CD14-positive monocyte (primary cell): ENCODE data around the gene CNOT6L. TPM values are rescaled to one million over a fixed set of nuclear protein-coding genes. Genes with fewer than 3 reads are reported as not detected.
A peak's percentile ranks its signal among the peaks of the same experiment; 100 is the strongest.

Experiments
- DNase-seq, 3 donors: peaks; one replicate each; pipeline ENCODE4 v3.0.0-alpha.2; 2011 to 2022
- H2AFZ ChIP-seq: 2 replicates; pipeline ENCODE4 v1.6.0; 2012; ENCODE audit warnings: mild to moderate bottlenecking, low read depth, low read length, inconsistent platforms; ENCODE audit not compliant: insufficient read depth, poor library complexity, severe bottlenecking
- H3K27ac ChIP-seq, 2 donors: 1 replicate in 1 of 2; 2 replicates in 1 of 2; pipeline ENCODE4 v1.5.1; 2012 to 2013; ENCODE audit warnings: low read length in 2 of 2, control low read depth in 1 of 2, inconsistent platforms in 1 of 2, low read depth in 1 of 2, mild to moderate bottlenecking in 1 of 2
- H3K27me3 ChIP-seq, 2 donors: one replicate each; pipeline versions ENCODE4 v1.6.0 to v1.6.1; 2011 to 2013; ENCODE audit warnings: low read length in 2 of 2; ENCODE audit not compliant: control insufficient read depth in 2 of 2, insufficient read depth in 2 of 2
- H3K36me3 ChIP-seq, 2 donors: replicated peaks in 1 of 2; 1 replicate in 1 of 2; 2 replicates in 1 of 2; pipeline versions ENCODE4 v1.5.1 to v1.6.1; 2012 to 2013; ENCODE audit warnings: low read length in 2 of 2, control low read depth in 1 of 2, inconsistent platforms in 1 of 2, mild to moderate bottlenecking in 1 of 2; ENCODE audit not compliant: insufficient read depth in 2 of 2, control insufficient read depth in 1 of 2
- H3K4me1 ChIP-seq, 2 donors: 1 replicate in 1 of 2; 2 replicates in 1 of 2; pipeline versions ENCODE4 v1.5.1 to v1.6.1; 2012 to 2013; ENCODE audit warnings: low read length in 2 of 2, control low read depth in 1 of 2, inconsistent platforms in 1 of 2, mild to moderate bottlenecking in 1 of 2, moderate library complexity in 1 of 2; ENCODE audit not compliant: insufficient read depth in 2 of 2, control insufficient read depth in 1 of 2
- H3K4me2 ChIP-seq: replicated peaks from 2 replicates; pipeline ENCODE3; 2012; ENCODE audit warnings: low read length, moderate library complexity, mild to moderate bottlenecking; ENCODE audit not compliant: poor library complexity, severe bottlenecking; ENCODE audit errors: extremely low read depth
- H3K4me3 ChIP-seq, 3 experiments: fragments of 200-600 bp in 1 of 3; sonication (generic) in 1 of 3; replicated peaks in 1 of 3; 1 replicate in 2 of 3; 2 replicates in 1 of 3; pipeline ENCODE4 v1.5.1; 2011 to 2013; ENCODE audit warnings: low read length in 3 of 3, mild to moderate bottlenecking in 3 of 3, control low read depth in 2 of 3, low read depth in 2 of 3, inconsistent platforms in 1 of 3, moderate library complexity in 1 of 3
- H3K79me2 ChIP-seq: 2 replicates; pipeline ENCODE4 v1.6.0; 2012; ENCODE audit warnings: mild to moderate bottlenecking, control low read depth, inconsistent platforms, low read length, moderate library complexity; ENCODE audit not compliant: insufficient read depth
- H3K9ac ChIP-seq: 2 replicates; pipeline ENCODE4 v1.6.0; 2017; ENCODE audit warnings: low read length, mild to moderate bottlenecking; ENCODE audit not compliant: insufficient read depth, poor library complexity, severe bottlenecking
- H3K9me3 ChIP-seq, 2 donors: replicated peaks in 1 of 2; 1 replicate in 1 of 2; 2 replicates in 1 of 2; pipeline versions ENCODE4 v1.5.1 to v1.6.1; 2012 to 2013; ENCODE audit warnings: low read length in 2 of 2, control low read depth in 1 of 2; ENCODE audit not compliant: control insufficient read depth in 1 of 2, insufficient read depth in 1 of 2
- H4K20me1 ChIP-seq: 2 replicates; pipeline ENCODE4 v1.6.0; 2012; ENCODE audit warnings: mild to moderate bottlenecking, low read length, control low read depth, moderate library complexity; ENCODE audit not compliant: insufficient read depth
- H3K27ac Mint-ChIP-seq, 7 donors: one replicate each; pipeline ENCODE4 v1.8.0; 2020; ENCODE audit warnings: mild to moderate bottlenecking in 7 of 7, mixed read lengths in 7 of 7, moderate library complexity in 6 of 7, inconsistent platforms in 2 of 7
- H3K27me3 Mint-ChIP-seq, 3 donors: one replicate each; pipeline ENCODE4 v1.8.0; 2021 to 2022; ENCODE audit warnings: low read depth in 3 of 3, mild to moderate bottlenecking in 3 of 3, mixed read lengths in 3 of 3, moderate library complexity in 3 of 3, inconsistent platforms in 1 of 3
- H3K36me3 Mint-ChIP-seq, 2 donors: one replicate each; pipeline ENCODE4 v1.8.0; 2020; ENCODE audit warnings: mixed read lengths in 2 of 2, inconsistent platforms in 1 of 2, mild to moderate bottlenecking in 1 of 2
- H3K4me1 Mint-ChIP-seq: one replicate; pipeline ENCODE4 v1.8.0; 2020; ENCODE audit warnings: mild to moderate bottlenecking, mixed read lengths
- H3K4me3 Mint-ChIP-seq, 2 donors: one replicate each; pipeline ENCODE4 v1.8.0; 2020; ENCODE audit warnings: mild to moderate bottlenecking in 2 of 2, mixed read lengths in 2 of 2, moderate library complexity in 1 of 2
- H3K9me3 Mint-ChIP-seq, 7 donors: one replicate each; pipeline ENCODE4 v1.8.0; 2020 to 2022; ENCODE audit warnings: mixed read lengths in 7 of 7, mild to moderate bottlenecking in 6 of 7, moderate library complexity in 6 of 7, inconsistent platforms in 2 of 7
- WGBS: methylation state at CpG from one replicate; pipeline ENCODE4 v1.1.5; 2013; ENCODE audit warnings: missing lambda C conversion rate; ENCODE audit not compliant: insufficient coverage; 5-methylcytosine and 5-hydroxymethylcytosine counted together
- intact Hi-C, 2 donors: fragments of 100-400 bp; cut with micrococcal nuclease; formaldehyde crosslinking; loops; one replicate each; pipeline versions ENCODE4 v1.15.0 to v1.15.1; 2023
- polyA plus RNA-seq, 3 donors: library from polyadenylated mRNA; depleted of rRNA in 1 of 3; unstranded in 2 of 3; stranded (reverse) in 1 of 3; fragments of 300-500 nt in 2 of 3; fragments of >200 nt in 1 of 3; fragmentation: Illumina TruSeq in 2 of 3; gene quantifications; 1 replicate in 2 of 3; 2 replicates in 1 of 3; pipeline ENCODE4 v1.2.3, GENCODE V29; 2012 to 2021
- TF ChIP-seq, protein P1 (sequence below): fragments of 200-600 bp; IDR thresholded peaks from one replicate; pipeline ENCODE4 v1.8.0; 2022; ENCODE audit warnings: antibody characterized with exemption, mild to moderate bottlenecking

Gene CNOT6L
- polyA plus RNA-seq, 3 donors, result 16.1 to 26.4 (median 26.3) TPM

- no peaks in the 10 kb centered on the region for H3K9me3 Mint-ChIP-seq
- Histone ChIP-seq H3K79me2 (no peaks in the 10 kb centered on the region), H4K20me1 (no peaks in the 10 kb centered on the region), H3K9ac (no peak overlapping the region), H3K4me1 (no peaks in the 10 kb centered on the region), H3K4me3 (no peak overlapping the region), H3K9me3 (no peaks in the 10 kb centered on the region), H2AFZ (no peak overlapping the region), H3K27me3 (no peaks in the 10 kb centered on the region), H3K36me3 (no peaks in the 10 kb centered on the region), H3K27ac (no peak overlapping the region), H3K4me2 (no peak overlapping the region)
- H3K36me3 Mint-ChIP-seq, result no peaks in the 10 kb centered on the region
- intact Hi-C loops, result no loop called here
- H3K27me3 Mint-ChIP-seq, result peaks cover 0 to 2% (median 2%) of the 10 kb centered on the region in 3 donors
- no peaks in the 10 kb centered on the region for H3K4me1 Mint-ChIP-seq
- peak overlapping the region in 1 of 2 donors; percentile 17 for H3K4me3 Mint-ChIP-seq
- WGBS, result 50% methylated on average over 1 of the region's 3 CpGs
- TF ChIP-seq, protein P1, sequence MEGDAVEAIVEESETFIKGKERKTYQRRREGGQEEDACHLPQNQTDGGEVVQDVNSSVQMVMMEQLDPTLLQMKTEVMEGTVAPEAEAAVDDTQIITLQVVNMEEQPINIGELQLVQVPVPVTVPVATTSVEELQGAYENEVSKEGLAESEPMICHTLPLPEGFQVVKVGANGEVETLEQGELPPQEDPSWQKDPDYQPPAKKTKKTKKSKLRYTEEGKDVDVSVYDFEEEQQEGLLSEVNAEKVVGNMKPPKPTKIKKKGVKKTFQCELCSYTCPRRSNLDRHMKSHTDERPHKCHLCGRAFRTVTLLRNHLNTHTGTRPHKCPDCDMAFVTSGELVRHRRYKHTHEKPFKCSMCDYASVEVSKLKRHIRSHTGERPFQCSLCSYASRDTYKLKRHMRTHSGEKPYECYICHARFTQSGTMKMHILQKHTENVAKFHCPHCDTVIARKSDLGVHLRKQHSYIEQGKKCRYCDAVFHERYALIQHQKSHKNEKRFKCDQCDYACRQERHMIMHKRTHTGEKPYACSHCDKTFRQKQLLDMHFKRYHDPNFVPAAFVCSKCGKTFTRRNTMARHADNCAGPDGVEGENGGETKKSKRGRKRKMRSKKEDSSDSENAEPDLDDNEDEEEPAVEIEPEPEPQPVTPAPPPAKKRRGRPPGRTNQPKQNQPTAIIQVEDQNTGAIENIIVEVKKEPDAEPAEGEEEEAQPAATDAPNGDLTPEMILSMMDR, result no peak
- DNase-seq, result no peak
- no peak overlapping the region for H3K27ac Mint-ChIP-seq
Observed at GRCh38 chr4:77699731-77700210, 119.4 kb downstream of the CNOT6L start.

GRCh38 chr4:77697860-77698590 is 121.1 kb downstream of the CNOT6L start:
- H3K27me3 Mint-ChIP-seq, result peaks cover 0 to 2% (median 2%) of the 10 kb centered on the region in 3 donors
- H3K27ac ChIP-seq, result no peak overlapping the region
- no peak for DNase-seq
- H3K4me3 Mint-ChIP-seq, result no peak overlapping the region
- no peaks in the 10 kb centered on the region for H3K36me3 Mint-ChIP-seq
- no peaks in the 10 kb centered on the region for H3K4me1 Mint-ChIP-seq
- no peak overlapping the region for H2AFZ ChIP-seq
- no peaks in the 10 kb centered on the region for H3K27me3 ChIP-seq
- no peaks in the 10 kb centered on the region for H3K9me3 ChIP-seq
- 79% methylated on average over 8 of the region's 10 CpGs for WGBS
- H4K20me1 ChIP-seq, result no peaks in the 10 kb centered on the region
- H3K36me3 ChIP-seq, result no peaks in the 10 kb centered on the region
- intact Hi-C loops, result no loop called here
- TF ChIP-seq, protein P1, result no peak
- H3K9ac ChIP-seq, result no peak overlapping the region
- H3K4me1 ChIP-seq, result no peaks in the 10 kb centered on the region
- H3K4me2 ChIP-seq, result no peak overlapping the region
- H3K4me3 ChIP-seq, result no peak overlapping the region
- no peaks in the 10 kb centered on the region for H3K79me2 ChIP-seq
- no peaks in the 10 kb centered on the region for H3K9me3 Mint-ChIP-seq
- H3K27ac Mint-ChIP-seq, result no peak overlapping the region
